Measurements from ENCODE around the gene FDX2.

- TF ChIP-seq CTCF (conservative IDR thresholded peaks at IDR 0.05; ENCODE audit: low read depth, low read length) (no peak), EZH2 (IDR thresholded peaks at IDR 0.05; ENCODE audit: low read length, unreplicated experiment) (no peak)
Measured at GRCh38 chr19:10352764-10353671, 37.2 kb upstream of the FDX2 start.
